ENCODE results near the gene NOS3. TPM values are rescaled to one million over a fixed set of nuclear protein-coding genes. Genes with fewer than 3 reads are reported as not detected.

The NOS3 gene
- total and polyA plus RNA-seq, 2 donors (not counting 3 experiments of a cell fraction or from before 2014, with no cell fraction given): 82.8 to 95.1 TPM

GRCh38 chr7:151009327-151010036 lies 18.7 kb downstream of the NOS3 start:
- ChIA-PET POLR2A (no interaction called here), CTCF (interaction anchor here (1.0 to 9.4 kb wide), 14 partner anchors 9 to 111 kb away, joined by 3 to 107 read pairs (median 8); partner anchors contain the start of genes ATG9B and NOS3)
- Histone ChIP-seq H3K4me3 (replicated peaks in 1 of 3; ENCODE audit: insufficient read depth in 1 of 3, low read depth in 1 of 3, low read length in 3 of 3) (no peak overlapping the region), H3K79me2 (ENCODE audit: control insufficient read depth, insufficient read depth, low read length) (no peaks in the 10 kb centered on the region), H3K4me1 (ENCODE audit: control insufficient read depth, extremely low read depth, insufficient read depth, low read length) (peaks cover 37% of the 10 kb centered on the region), H3K27me3 (ENCODE audit: control insufficient read depth in 2 of 2, insufficient read depth in 2 of 2, low read length in 2 of 2) (no peaks in the 10 kb centered on the region), H2AFZ (ENCODE audit: low read depth, low read length) (no peak overlapping the region), H3K9ac (replicated peaks; ENCODE audit: extremely low read depth, insufficient read depth, low read length) (no peak overlapping the region), H3K9me1 (replicated peaks; ENCODE audit: control insufficient read depth, extremely low read depth, insufficient read depth, low read length) (no peaks in the 10 kb centered on the region), H3K9me3 (replicated peaks; ENCODE audit: control insufficient read depth, insufficient read depth, low read length) (no peaks in the 10 kb centered on the region), H3K4me2 (ENCODE audit: insufficient read depth, low read length) (no peak overlapping the region), H3K36me3 (ENCODE audit: control insufficient read depth in 2 of 2, extremely low read depth in 1 of 2, insufficient read depth in 2 of 2, low read length in 2 of 2) (peaks cover 0 to 27% of the 10 kb centered on the region in 2 experiments), H3K27ac (ENCODE audit: insufficient read depth, low read depth, low read length) (no peak overlapping the region), H4K20me1 (replicated peaks; ENCODE audit: control insufficient read depth, extremely low read depth, insufficient read depth, low read length) (no peaks in the 10 kb centered on the region)
- TF ChIP-seq GATA2 (IDR thresholded peaks at IDR 0.05; ENCODE audit: insufficient read depth, insufficient read length, low read depth, low read length) (no peak), POLR2A (IDR thresholded peaks at IDR 0.05; ENCODE audit: low read depth, low read length) (no peak), FOS (IDR thresholded peaks at IDR 0.05; ENCODE audit: borderline replicate concordance, insufficient read depth, low read length) (no peak), EZH2 (IDR thresholded peaks at IDR 0.05; ENCODE audit: borderline replicate concordance, low read depth, low read length, severe bottlenecking) (no peak), MAX (IDR thresholded peaks at IDR 0.05; ENCODE audit: insufficient read depth, insufficient read length) (no peak)
- TF ChIP-seq, protein P1, sequence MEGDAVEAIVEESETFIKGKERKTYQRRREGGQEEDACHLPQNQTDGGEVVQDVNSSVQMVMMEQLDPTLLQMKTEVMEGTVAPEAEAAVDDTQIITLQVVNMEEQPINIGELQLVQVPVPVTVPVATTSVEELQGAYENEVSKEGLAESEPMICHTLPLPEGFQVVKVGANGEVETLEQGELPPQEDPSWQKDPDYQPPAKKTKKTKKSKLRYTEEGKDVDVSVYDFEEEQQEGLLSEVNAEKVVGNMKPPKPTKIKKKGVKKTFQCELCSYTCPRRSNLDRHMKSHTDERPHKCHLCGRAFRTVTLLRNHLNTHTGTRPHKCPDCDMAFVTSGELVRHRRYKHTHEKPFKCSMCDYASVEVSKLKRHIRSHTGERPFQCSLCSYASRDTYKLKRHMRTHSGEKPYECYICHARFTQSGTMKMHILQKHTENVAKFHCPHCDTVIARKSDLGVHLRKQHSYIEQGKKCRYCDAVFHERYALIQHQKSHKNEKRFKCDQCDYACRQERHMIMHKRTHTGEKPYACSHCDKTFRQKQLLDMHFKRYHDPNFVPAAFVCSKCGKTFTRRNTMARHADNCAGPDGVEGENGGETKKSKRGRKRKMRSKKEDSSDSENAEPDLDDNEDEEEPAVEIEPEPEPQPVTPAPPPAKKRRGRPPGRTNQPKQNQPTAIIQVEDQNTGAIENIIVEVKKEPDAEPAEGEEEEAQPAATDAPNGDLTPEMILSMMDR (IDR thresholded peaks at IDR 0.05; ENCODE audit: extremely low read depth in 1 of 2, insufficient read depth in 1 of 2, low read depth in 1 of 2, low read length in 2 of 2): peak in 1 of 2 donors; percentile 16
- DNase-seq (ENCODE audit: low read depth, low spot score) (no peak), FAIRE-seq (no peak)
- dilution Hi-C loops (cut with MboI; ENCODE audit: extremely low pct_ligation_motif_present, low sequenced_read_pairs): no loop called here
- intact Hi-C loops (cut with micrococcal nuclease): no loop called here
- BruUV-seq (replicated peaks): no TSS peak
